Fibroblast of lung (primary cell): ENCODE results near the gene SLC39A1. TPM values are rescaled to one million over a fixed set of nuclear protein-coding genes. Genes with fewer than 3 reads are reported as not detected.

Experiments used
- DNase-seq, 2 donors: peaks; one replicate each; pipeline versions ENCODE4 v3.0.0 to v3.0.0-alpha.2; 2010; ENCODE audit warnings: low read depth in 2 of 2
- H2AFZ ChIP-seq: 2 replicates; pipeline ENCODE4 v1.5.1; 2012; ENCODE audit warnings: low read length, control low read depth, inconsistent platforms
- H3K27ac ChIP-seq: 2 replicates; pipeline ENCODE4 v1.5.1; 2011; ENCODE audit warnings: low read length, control low read depth; ENCODE audit not compliant: insufficient read depth
- H3K27me3 ChIP-seq: 2 replicates; pipeline ENCODE4 v1.5.1; 2011; ENCODE audit warnings: mild to moderate bottlenecking, low read length; ENCODE audit not compliant: control insufficient read depth, insufficient read depth
- H3K36me3 ChIP-seq: 2 replicates; pipeline ENCODE4 v1.5.1; 2011; ENCODE audit warnings: low read length; ENCODE audit not compliant: control insufficient read depth, insufficient read depth
- H3K4me1 ChIP-seq: 2 replicates; pipeline ENCODE4 v1.5.1; 2011; ENCODE audit warnings: low read length; ENCODE audit not compliant: control insufficient read depth, insufficient read depth; ENCODE audit errors: extremely low read depth
- H3K4me2 ChIP-seq: 2 replicates; pipeline ENCODE4 v1.5.1; 2011; ENCODE audit warnings: low read length, control low read depth; ENCODE audit not compliant: insufficient read depth; ENCODE audit errors: extremely low read depth
- H3K4me3 ChIP-seq, 4 experiments: fragments of 200-600 bp in 1 of 4; sonication (generic) in 1 of 4; replicated peaks in 1 of 4; 2 replicates each; pipeline ENCODE4 v1.5.1; 2011 to 2016; ENCODE audit warnings: low read length in 4 of 4, low read depth in 3 of 4, mild to moderate bottlenecking in 3 of 4, control low read depth in 2 of 4, inconsistent platforms in 1 of 4, mixed read lengths in 1 of 4; ENCODE audit not compliant: insufficient read depth in 1 of 4; ENCODE audit errors: control extremely low read depth in 1 of 4
- H3K79me2 ChIP-seq: 2 replicates; pipeline ENCODE4 v1.5.1; 2012; ENCODE audit warnings: mild to moderate bottlenecking, low read length, inconsistent platforms; ENCODE audit not compliant: control insufficient read depth, insufficient read depth
- H3K9ac ChIP-seq: 2 replicates; pipeline ENCODE4 v1.5.1; 2011; ENCODE audit warnings: mild to moderate bottlenecking, low read length, control low read depth; ENCODE audit not compliant: insufficient read depth
- H3K9me3 ChIP-seq: 2 replicates; pipeline ENCODE4 v1.5.1; 2012; ENCODE audit warnings: low read depth, low read length; ENCODE audit not compliant: control insufficient read depth, insufficient read depth
- H4K20me1 ChIP-seq: 2 replicates; pipeline ENCODE4 v1.5.1; 2011; ENCODE audit warnings: low read length; ENCODE audit not compliant: control insufficient read depth, insufficient read depth; ENCODE audit errors: extremely low read depth
- EZH2 ChIP-seq: IDR thresholded peaks from 2 replicates; pipeline ENCODE4 v1.5.1; 2012; ENCODE audit warnings: low read length, control low read depth, mild to moderate bottlenecking; ENCODE audit errors: missing control alignments
- polyA plus RNA-seq, 2 donors: library from polyadenylated mRNA; depleted of rRNA in 1 of 2; stranded (reverse) in 1 of 2; unstranded in 1 of 2; fragments of >200 nt; gene quantifications; 2 replicates each; pipeline ENCODE4 v1.2.1, GENCODE V29; 2011 to 2012; ENCODE audit warnings: missing spikeins in 1 of 2
- total RNA-seq: library from RNA; depleted of rRNA; stranded (reverse); fragments of >200 nt; gene quantifications from 2 replicates; pipeline ENCODE4 v1.2.1, GENCODE V29; 2014
- TF ChIP-seq, protein P1 (sequence below), 2 donors: IDR thresholded peaks in 1 of 2; conservative IDR thresholded peaks in 1 of 2; 1 replicate in 1 of 2; 2 replicates in 1 of 2; pipeline ENCODE4 v1.5.1; 2011 to 2012; ENCODE audit warnings: low read length in 2 of 2, control low read depth in 1 of 2, inconsistent platforms in 1 of 2, low read depth in 1 of 2, mild to moderate bottlenecking in 1 of 2

Gene SLC39A1
- total and polyA plus RNA-seq, 2 donors (not counting 1 experiment from before 2014, with no cell fraction given), result 94.4 to 119 TPM

DNA sequence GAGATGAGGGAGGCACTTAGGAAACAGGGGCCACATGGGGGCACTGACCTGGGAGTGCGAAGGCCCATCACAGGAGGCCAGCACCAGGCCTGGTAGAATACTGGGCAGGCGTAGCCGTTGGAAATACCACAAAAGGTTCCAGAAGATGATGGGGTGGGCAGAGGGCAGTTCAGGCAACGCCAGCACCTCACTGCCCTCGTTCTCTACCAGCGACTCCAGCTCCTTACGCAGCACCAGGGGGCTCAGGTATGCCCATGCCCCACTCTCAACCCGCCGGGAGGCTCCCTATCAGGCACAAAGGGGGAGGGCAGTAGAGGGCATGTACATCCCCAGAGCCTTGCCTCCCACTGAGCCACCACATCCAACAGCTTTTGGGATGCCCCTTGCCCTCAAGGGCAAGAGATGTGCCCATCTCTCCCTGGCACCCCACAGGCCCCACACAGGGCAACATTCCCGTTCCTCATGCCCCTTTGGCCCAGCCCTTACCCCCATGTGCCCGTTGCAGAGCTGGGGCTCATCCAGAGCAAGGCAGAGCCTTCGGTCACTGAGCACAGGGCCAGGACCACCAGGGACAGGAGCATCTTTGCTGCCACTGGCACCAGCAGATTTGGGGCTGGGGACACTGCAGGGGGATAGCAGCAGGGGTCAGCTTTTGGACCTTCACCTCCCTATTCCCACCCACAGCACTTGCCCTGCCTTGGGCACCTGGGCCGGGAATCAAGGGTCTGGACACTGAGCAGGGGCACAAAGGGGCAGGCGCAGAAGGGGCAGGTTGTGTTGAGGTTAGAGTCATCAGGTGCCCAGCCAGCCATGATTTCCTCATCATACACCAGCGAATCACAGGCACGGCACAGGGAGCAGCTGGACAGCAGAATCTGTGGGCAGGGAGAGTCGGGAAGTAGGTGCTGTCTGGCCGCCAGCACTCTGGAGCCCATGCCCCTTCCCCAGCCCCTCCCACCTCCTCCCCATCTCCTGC is 30.9 kb downstream of the SLC39A1 start:
- no peak overlapping the region for H3K4me3 ChIP-seq
- no peak overlapping the region for H3K27ac ChIP-seq
- no peaks in the 10 kb centered on the region for H3K79me2 ChIP-seq
- H2AFZ ChIP-seq, result no peak overlapping the region
- no peak for DNase-seq
- H3K9me3 ChIP-seq, result no peaks in the 10 kb centered on the region
- H4K20me1 ChIP-seq, result no peaks in the 10 kb centered on the region
- no peak overlapping the region for H3K4me2 ChIP-seq
- H3K36me3 ChIP-seq, result peaks cover 20% of the 10 kb centered on the region
- H3K27me3 ChIP-seq, result no peaks in the 10 kb centered on the region
- no peak overlapping the region for H3K9ac ChIP-seq
- TF ChIP-seq, protein P1, sequence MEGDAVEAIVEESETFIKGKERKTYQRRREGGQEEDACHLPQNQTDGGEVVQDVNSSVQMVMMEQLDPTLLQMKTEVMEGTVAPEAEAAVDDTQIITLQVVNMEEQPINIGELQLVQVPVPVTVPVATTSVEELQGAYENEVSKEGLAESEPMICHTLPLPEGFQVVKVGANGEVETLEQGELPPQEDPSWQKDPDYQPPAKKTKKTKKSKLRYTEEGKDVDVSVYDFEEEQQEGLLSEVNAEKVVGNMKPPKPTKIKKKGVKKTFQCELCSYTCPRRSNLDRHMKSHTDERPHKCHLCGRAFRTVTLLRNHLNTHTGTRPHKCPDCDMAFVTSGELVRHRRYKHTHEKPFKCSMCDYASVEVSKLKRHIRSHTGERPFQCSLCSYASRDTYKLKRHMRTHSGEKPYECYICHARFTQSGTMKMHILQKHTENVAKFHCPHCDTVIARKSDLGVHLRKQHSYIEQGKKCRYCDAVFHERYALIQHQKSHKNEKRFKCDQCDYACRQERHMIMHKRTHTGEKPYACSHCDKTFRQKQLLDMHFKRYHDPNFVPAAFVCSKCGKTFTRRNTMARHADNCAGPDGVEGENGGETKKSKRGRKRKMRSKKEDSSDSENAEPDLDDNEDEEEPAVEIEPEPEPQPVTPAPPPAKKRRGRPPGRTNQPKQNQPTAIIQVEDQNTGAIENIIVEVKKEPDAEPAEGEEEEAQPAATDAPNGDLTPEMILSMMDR (conservative IDR thresholded peaks at IDR 0.05 in 1 of 2, IDR thresholded peaks at IDR 0.05 in 1 of 2; ENCODE audit: low read depth in 1 of 2, low read length in 2 of 2), result no peak
- TF ChIP-seq EZH2, result no peak
- H3K4me1 ChIP-seq, result peaks cover 5% of the 10 kb centered on the region

DNA sequence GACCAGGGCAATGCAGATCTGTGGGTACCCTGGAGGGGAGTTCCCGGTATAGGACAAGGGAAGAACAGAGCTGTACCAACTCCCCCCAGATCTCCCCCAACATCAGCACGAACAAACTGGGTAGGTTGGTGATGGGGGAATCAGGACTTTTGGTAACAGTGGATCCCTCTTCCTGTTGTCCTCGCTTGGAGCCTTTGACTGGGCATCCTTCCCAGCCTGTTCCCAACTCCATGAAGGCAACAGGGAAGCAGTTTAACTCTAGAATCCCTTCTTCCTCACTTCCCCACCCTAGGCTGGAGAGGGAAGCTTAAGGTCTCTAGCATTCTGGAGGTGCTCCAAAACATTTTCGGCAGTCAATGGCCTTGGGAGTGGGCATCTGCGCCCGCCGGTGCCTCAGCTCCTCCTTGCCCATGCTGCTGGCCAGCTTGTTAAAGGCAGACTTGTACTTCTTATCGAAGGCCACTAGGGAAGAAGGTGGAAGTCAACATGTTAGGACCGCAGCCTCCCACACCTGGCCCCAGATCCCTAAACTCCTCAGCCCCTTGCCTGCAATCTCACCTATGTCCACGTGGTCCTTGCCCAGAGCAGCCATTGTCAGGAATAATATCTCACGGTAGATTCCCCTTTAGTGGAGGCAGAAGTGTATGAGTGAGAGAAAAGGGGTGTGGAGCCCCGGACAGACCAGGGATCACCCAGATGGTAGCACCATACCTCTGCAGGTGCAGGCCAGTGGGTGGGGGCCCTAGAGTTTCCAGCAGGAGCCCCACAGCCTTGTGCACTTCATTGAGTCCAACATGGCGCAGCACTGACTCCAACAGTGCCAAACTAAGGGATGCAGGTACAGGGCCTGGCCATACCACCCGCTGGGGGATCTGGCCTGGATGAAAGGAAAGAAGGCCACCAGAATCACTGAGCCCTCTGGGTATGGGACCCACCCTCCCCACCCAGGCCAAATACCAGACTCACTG is 33.1 kb downstream of the SLC39A1 start:
- no peak overlapping the region for H3K27ac ChIP-seq
- H4K20me1 ChIP-seq, result no peaks in the 10 kb centered on the region
- no peak overlapping the region for H3K4me2 ChIP-seq
- no peak for TF ChIP-seq EZH2
- TF ChIP-seq, protein P1 (conservative IDR thresholded peaks at IDR 0.05 in 1 of 2, IDR thresholded peaks at IDR 0.05 in 1 of 2; ENCODE audit: low read depth in 1 of 2, low read length in 2 of 2), result no peak
- no peak overlapping the region for H3K4me3 ChIP-seq
- H2AFZ ChIP-seq, result no peak overlapping the region
- peaks cover 10% of the 10 kb centered on the region for H3K36me3 ChIP-seq
- DNase-seq, result no peak
- no peaks in the 10 kb centered on the region for H3K79me2 ChIP-seq
- no peaks in the 10 kb centered on the region for H3K9me3 ChIP-seq
- H3K27me3 ChIP-seq, result no peaks in the 10 kb centered on the region
- peaks cover 5% of the 10 kb centered on the region for H3K4me1 ChIP-seq
- no peak overlapping the region for H3K9ac ChIP-seq

DNA sequence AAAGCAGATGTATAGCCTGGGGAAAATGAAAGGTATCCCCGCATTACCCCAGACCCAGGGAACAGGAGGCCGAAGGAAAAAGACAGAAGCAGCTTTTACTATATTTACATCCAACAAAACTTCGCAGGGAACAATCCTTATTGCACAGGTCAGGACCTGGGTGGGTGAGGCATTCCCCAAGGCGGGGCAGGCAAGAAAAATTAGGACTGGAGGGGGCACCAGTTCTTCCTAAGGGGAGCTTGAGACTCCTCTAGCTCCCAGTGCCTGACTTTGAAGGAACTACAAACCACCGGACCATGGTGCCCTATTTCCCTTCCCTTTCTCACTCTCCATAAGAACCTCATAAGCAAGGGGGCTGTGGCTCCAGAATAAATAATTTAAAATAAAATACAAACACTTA is 33.9 kb downstream of the SLC39A1 start:
- Histone ChIP-seq H3K27me3 (no peaks in the 10 kb centered on the region), H2AFZ (no peak overlapping the region), H3K79me2 (no peaks in the 10 kb centered on the region), H3K27ac (no peak overlapping the region), H3K4me2 (no peak overlapping the region), H3K9ac (no peak overlapping the region), H3K36me3 (peaks cover 8% of the 10 kb centered on the region), H3K4me1 (peaks cover 5% of the 10 kb centered on the region), H3K4me3 (no peak overlapping the region), H3K9me3 (no peaks in the 10 kb centered on the region), H4K20me1 (no peaks in the 10 kb centered on the region)
- TF ChIP-seq, protein P1 (conservative IDR thresholded peaks at IDR 0.05 in 1 of 2, IDR thresholded peaks at IDR 0.05 in 1 of 2; ENCODE audit: low read depth in 1 of 2, low read length in 2 of 2), result no peak
- TF ChIP-seq EZH2, result no peak
- DNase-seq, result no peak
